IMR-90 (cell line): ENCODE data around the gene CFAP70. TPM values are rescaled to one million over a fixed set of nuclear protein-coding genes. Genes with fewer than 3 reads are reported as not detected.

Source experiments
- ATAC-seq: fragments of 200-7000 bp; cut with Tn5 transposase; 2 replicates; pipeline ENCODE4 v1.9.1; 2020; ENCODE audit warnings: low read depth, mild to moderate bottlenecking, moderate library complexity
- BruUV-seq: library from RNA; stranded (reverse); fragments of 400-500 nt; replicated peaks from 2 replicates; lab custom pipeline; 2021; lab: Mats Ljungman, UMichigan
- CTCF ChIA-PET: fragments of 300-600 bp; formaldehyde crosslinking; extraction: SDS; loops from one replicate; lab custom pipeline; 2021; ENCODE audit warnings: antibody characterized with exemption; lab: Yijun Ruan, JAX
- POLR2A ChIA-PET: fragments of 300-600 bp; sonication (Branson Sonifier 250); formaldehyde crosslinking; loops from one replicate; lab custom pipeline; 2022; ENCODE audit warnings: antibody characterized with exemption; ENCODE audit not compliant: unreplicated experiment; lab: Charles Lee
- DNase-seq: peaks from one replicate; pipeline ENCODE4 v3.0.0; 2013
- H2AFZ ChIP-seq: replicated peaks from 2 replicates; pipeline ENCODE3; 2013; ENCODE audit warnings: low read length, mild to moderate bottlenecking; ENCODE audit not compliant: poor library complexity
- H2AK5ac ChIP-seq: 2 replicates; pipeline ENCODE4 v1.6.1; 2013; ENCODE audit warnings: low read depth, low read length, inconsistent platforms
- H2AK9ac ChIP-seq: replicated peaks from 2 replicates; pipeline ENCODE3; 2013; ENCODE audit warnings: mild to moderate bottlenecking, low read depth, low read length, moderate library complexity; ENCODE audit not compliant: poor library complexity
- H2BK120ac ChIP-seq: 2 replicates; pipeline ENCODE4 v1.6.1; 2013; ENCODE audit warnings: low read depth, low read length, inconsistent platforms
- H2BK15ac ChIP-seq: 3 replicates; pipeline ENCODE4 v1.6.1; 2013; ENCODE audit warnings: low read depth, low read length, inconsistent platforms
- H2BK20ac ChIP-seq: 2 replicates; pipeline ENCODE4 v1.6.1; 2013; ENCODE audit warnings: low read depth, mild to moderate bottlenecking, inconsistent platforms, low read length, moderate library complexity
- H2BK5ac ChIP-seq: 2 replicates; pipeline ENCODE4 v1.6.1; 2013; ENCODE audit warnings: mild to moderate bottlenecking, low read depth, low read length, inconsistent platforms; ENCODE audit not compliant: poor library complexity, severe bottlenecking
- H3K14ac ChIP-seq: replicated peaks from 2 replicates; pipeline ENCODE4 v1.6.1; 2013; ENCODE audit warnings: low read depth, low read length, inconsistent platforms
- H3K18ac ChIP-seq: 2 replicates; pipeline ENCODE4 v1.6.1; 2013; ENCODE audit warnings: low read depth, low read length, control low read depth
- H3K23ac ChIP-seq: 2 replicates; pipeline ENCODE4 v1.6.1; 2013; ENCODE audit warnings: low read depth, low read length, inconsistent platforms
- H3K27ac ChIP-seq: 2 replicates; pipeline ENCODE4 v1.5.1; 2013; ENCODE audit warnings: mild to moderate bottlenecking, control low read depth, low read length; ENCODE audit not compliant: insufficient read depth
- H3K27me3 ChIP-seq: 2 replicates; pipeline ENCODE4 v1.6.1; 2013; ENCODE audit warnings: low read length; ENCODE audit not compliant: control insufficient read depth, insufficient read depth
- H3K36me3 ChIP-seq: 2 replicates; pipeline ENCODE4 v1.6.1; 2013; ENCODE audit warnings: low read length, mixed read lengths; ENCODE audit not compliant: control insufficient read depth, insufficient read depth
- H3K4ac ChIP-seq: 2 replicates; pipeline ENCODE4 v1.6.1; 2013; ENCODE audit warnings: low read depth, low read length, inconsistent platforms
- H3K4me1 ChIP-seq: 2 replicates; pipeline ENCODE4 v1.6.1; 2013; ENCODE audit warnings: low read length, mixed read lengths; ENCODE audit not compliant: control insufficient read depth, insufficient read depth
- H3K4me2 ChIP-seq: 2 replicates; pipeline ENCODE4 v1.6.1; 2013; ENCODE audit warnings: low read depth, mild to moderate bottlenecking, control low read depth, low read length, moderate library complexity
- H3K4me3 ChIP-seq: 2 replicates; pipeline ENCODE4 v1.5.1; 2013; ENCODE audit warnings: low read depth, mild to moderate bottlenecking, control low read depth, low read length, moderate library complexity; ENCODE audit not compliant: insufficient read depth
- H3K56ac ChIP-seq: 2 replicates; pipeline ENCODE4 v1.6.1; 2013; ENCODE audit warnings: low read length, inconsistent platforms; ENCODE audit not compliant: insufficient read depth; ENCODE audit errors: extremely low read depth
- H3K79me1 ChIP-seq, 2 experiments: 2 replicates each; pipeline ENCODE4 v1.6.1; 2013; ENCODE audit warnings: low read length in 2 of 2, inconsistent platforms in 1 of 2, low read depth in 1 of 2
- H3K9ac ChIP-seq: 2 replicates; pipeline ENCODE4 v1.6.1; 2013; ENCODE audit warnings: low read depth, low read length, control low read depth
- H3K9me1 ChIP-seq: 2 replicates; pipeline ENCODE4 v1.6.1; 2013; ENCODE audit warnings: low read length, inconsistent platforms; ENCODE audit not compliant: insufficient read depth
- H3K9me3 ChIP-seq: 2 replicates; pipeline ENCODE4 v1.6.1; 2013; ENCODE audit warnings: low read length; ENCODE audit not compliant: control insufficient read depth, insufficient read depth
- H4K20me1 ChIP-seq: 2 replicates; pipeline ENCODE4 v1.6.1; 2013; ENCODE audit warnings: low read length, inconsistent platforms; ENCODE audit not compliant: insufficient read depth
- H4K5ac ChIP-seq: 2 replicates; pipeline ENCODE4 v1.6.1; 2013; ENCODE audit warnings: mild to moderate bottlenecking, low read depth, low read length, control low read depth
- H4K8ac ChIP-seq, 2 experiments: 2 replicates each; pipeline ENCODE4 v1.6.1; 2013; ENCODE audit warnings: low read depth in 2 of 2, low read length in 2 of 2, control low read depth in 1 of 2, inconsistent platforms in 1 of 2
- H4K91ac ChIP-seq: 2 replicates; pipeline ENCODE4 v1.6.1; 2013; ENCODE audit warnings: low read depth, low read length, inconsistent platforms; ENCODE audit not compliant: insufficient read depth
- CTCF ChIP-seq: conservative IDR thresholded peaks from 2 replicates; pipeline ENCODE4 v1.5.1; 2012; ENCODE audit warnings: mild to moderate bottlenecking, low read depth, low read length, improper control_type of control experiment
- MXI1 ChIP-seq: IDR thresholded peaks from 2 replicates; pipeline ENCODE4 v1.6.1; 2012; ENCODE audit warnings: low read depth, mild to moderate bottlenecking, low read length, moderate library complexity, borderline replicate concordance
- RCOR1 ChIP-seq: IDR thresholded peaks from 2 replicates; pipeline ENCODE4 v1.6.1; 2012; ENCODE audit warnings: mild to moderate bottlenecking, low read length, improper control_type of control experiment; ENCODE audit not compliant: insufficient replicate concordance
- dilution Hi-C: fragments of 300-500 bp; cut with HindIII; formaldehyde crosslinking; loops from one replicate; pipeline ENCODE4 v1.14.3; 2018; ENCODE audit warnings: low sequenced_read_pairs; ENCODE audit not compliant: unreplicated experiment
- in situ Hi-C: fragments of 300-500 bp; cut with MboI; formaldehyde crosslinking; loops from 3 replicates; pipeline ENCODE4 v1.14.3; 2019; ENCODE audit warnings: low sequenced_read_pairs, inconsistent platforms, mixed read lengths
- intact Hi-C: fragments of 100-400 bp; cut with micrococcal nuclease; formaldehyde crosslinking; loops from 2 replicates; pipeline ENCODE4 v1.10.0; 2022
- polyA plus RNA-seq, 3 experiments: library from polyadenylated mRNA; depleted of rRNA; stranded (reverse); fragments of >200 nt; gene quantifications; 2 replicates each; pipeline ENCODE4 v1.2.3, GENCODE V29; 2012; ENCODE audit warnings: low replicate concordance in 1 of 3
- total RNA-seq: library from RNA; depleted of rRNA; stranded (reverse); fragments of >200 nt; gene quantifications from 2 replicates; pipeline ENCODE4 v1.2.3, GENCODE V29; 2012
- TF ChIP-seq, protein P1 (sequence below): fragments of 150-350 bp; IDR thresholded peaks from 2 replicates; pipeline ENCODE4 v1.6.1; 2017; ENCODE audit warnings: mild to moderate bottlenecking, antibody characterized with exemption, low read length, low read depth

CFAP70 gene
- total and polyA plus RNA-seq, 2 of the 4 experiments (the other 2 are of a cell fraction): 0.15 to 0.18 TPM

- H4K8ac ChIP-seq: no peak overlapping the region
- no peak overlapping the region for H4K91ac ChIP-seq
- H3K4me1 ChIP-seq: peaks cover 2% of the 10 kb centered on the region; the same call in 1 of the 2 replicates
- intact Hi-C loops (no loop called here), in situ Hi-C loops (no loop called here), dilution Hi-C loops (no loop called here)
- H3K9ac ChIP-seq: no peak overlapping the region
- H3K79me1 ChIP-seq: no peaks in the 10 kb centered on the region; a peak in 1 of 4 replicates
- CTCF ChIA-PET: no interaction called here
- no peaks in the 10 kb centered on the region for H3K9me3 ChIP-seq
- H3K18ac ChIP-seq: no peak overlapping the region
- no TSS peak for BruUV-seq
- H2BK20ac ChIP-seq: no peak overlapping the region
- no peak overlapping the region for H2BK15ac ChIP-seq
- H2AFZ ChIP-seq: no peak overlapping the region
- POLR2A ChIA-PET: no interaction called here
- no peaks in the 10 kb centered on the region for H4K20me1 ChIP-seq
- no peak overlapping the region for H3K56ac ChIP-seq
- H2AK5ac ChIP-seq: no peak overlapping the region
- H2AK9ac ChIP-seq: no peak overlapping the region
- no peak overlapping the region for H2BK5ac ChIP-seq
- H3K23ac ChIP-seq: no peak overlapping the region
- no peak for ATAC-seq
- H3K36me3 ChIP-seq: peaks cover 3% of the 10 kb centered on the region
- no peak overlapping the region for H3K14ac ChIP-seq
- no peaks in the 10 kb centered on the region for H3K27me3 ChIP-seq
- H3K27ac ChIP-seq: no peak overlapping the region
- H3K4me3 ChIP-seq: no peak overlapping the region
- H3K4ac ChIP-seq: no peak overlapping the region
- no peaks in the 10 kb centered on the region for H3K9me1 ChIP-seq
- no peak overlapping the region for H3K4me2 ChIP-seq
- no peak overlapping the region for H4K5ac ChIP-seq
- no peak for TF ChIP-seq RCOR1
- TF ChIP-seq, protein P1, sequence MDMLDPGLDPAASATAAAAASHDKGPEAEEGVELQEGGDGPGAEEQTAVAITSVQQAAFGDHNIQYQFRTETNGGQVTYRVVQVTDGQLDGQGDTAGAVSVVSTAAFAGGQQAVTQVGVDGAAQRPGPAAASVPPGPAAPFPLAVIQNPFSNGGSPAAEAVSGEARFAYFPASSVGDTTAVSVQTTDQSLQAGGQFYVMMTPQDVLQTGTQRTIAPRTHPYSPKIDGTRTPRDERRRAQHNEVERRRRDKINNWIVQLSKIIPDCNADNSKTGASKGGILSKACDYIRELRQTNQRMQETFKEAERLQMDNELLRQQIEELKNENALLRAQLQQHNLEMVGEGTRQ: no peak
- TF ChIP-seq MXI1: no peak
- no peak for TF ChIP-seq CTCF
- no peak for DNase-seq
- H2BK120ac ChIP-seq: no peak overlapping the region
Measured at GRCh38 chr10:73226663-73227062, 132.0 kb downstream of the CFAP70 start.
